GM12878 (cell line): Measurements from ENCODE around the gene BAG3. TPM values are rescaled to one million over a fixed set of nuclear protein-coding genes. Genes with fewer than 3 reads are reported as not detected.

Source experiments
- ATAC-seq: fragments of 200-7000 bp; cut with Tn5 transposase; 3 replicates; pipeline ENCODE4 v1.9.1; 2020; ENCODE audit warnings: mild to moderate bottlenecking, moderate library complexity
- BruUV-seq: library from RNA; stranded (reverse); fragments of 400-500 nt; replicated peaks from 2 replicates; lab custom pipeline; 2021; lab: Mats Ljungman, UMichigan
- CTCF ChIA-PET: fragments of 300-600 bp; sonication (Branson Sonifier 250); formaldehyde crosslinking; extraction: SDS; loops from one replicate; lab custom pipeline; 2021; ENCODE audit warnings: inconsistent platforms; lab: Yijun Ruan, JAX
- POLR2A ChIA-PET: fragments of 350-600 bp; formaldehyde crosslinking; extraction: SDS; loops from one replicate; lab custom pipeline; 2021; ENCODE audit warnings: inconsistent platforms; lab: Charles Lee
- RAD21 ChIA-PET: fragments of 300-600 bp; sonication (Branson Sonifier 250); formaldehyde crosslinking; loops from one replicate; lab custom pipeline; 2023; ENCODE audit warnings: antibody characterized with exemption; ENCODE audit not compliant: unreplicated experiment; lab: Charles Lee
- SMC1A ChIA-PET: fragments of 300-600 bp; sonication (Branson Sonifier 250); formaldehyde crosslinking; loops from one replicate; lab custom pipeline; 2023; ENCODE audit not compliant: unreplicated experiment, uncharacterized antibody; lab: Charles Lee
- DNase-seq: peaks from one replicate; pipeline ENCODE4 v3.0.0-alpha.2; 2011; ENCODE audit warnings: low read depth, low spot score
- FAIRE-seq: peaks from 3 replicates; lab custom pipeline; 2011; peaks lifted over from hg19 to GRCh38; lab: Jason Lieb, UNC
- H2AFZ ChIP-seq: 2 replicates; pipeline ENCODE4 v1.6.0; 2011; ENCODE audit warnings: low read depth, low read length, control low read depth; ENCODE audit not compliant: control insufficient read depth
- H3K27ac ChIP-seq: 2 replicates; pipeline ENCODE4 v1.5.1; 2011; ENCODE audit warnings: control low read depth; ENCODE audit not compliant: control insufficient read depth, insufficient read depth
- H3K27me3 ChIP-seq, 2 experiments: replicated peaks in 1 of 2; 2 replicates each; pipeline versions ENCODE4 v1.6.0 to v1.6.1; 2011; ENCODE audit warnings: low read length in 1 of 2; ENCODE audit not compliant: control insufficient read depth in 2 of 2, insufficient read depth in 2 of 2
- H3K36me3 ChIP-seq, 2 experiments: 2 replicates each; pipeline ENCODE4 v1.5.1; 2011; ENCODE audit warnings: low read length in 1 of 2; ENCODE audit not compliant: control insufficient read depth in 2 of 2, insufficient read depth in 2 of 2
- H3K4me1 ChIP-seq: 2 replicates; pipeline ENCODE4 v1.6.1; 2011; ENCODE audit warnings: mild to moderate bottlenecking, low read length, moderate library complexity, mixed read lengths; ENCODE audit not compliant: control insufficient read depth, insufficient read depth
- H3K4me2 ChIP-seq: 2 replicates; pipeline ENCODE4 v1.6.0; 2011; ENCODE audit warnings: control low read depth; ENCODE audit not compliant: control insufficient read depth, insufficient read depth
- H3K4me3 ChIP-seq: fragments of 200-600 bp; sonication (generic); 2 replicates; pipeline ENCODE4 v1.5.1; 2016
- H3K79me2 ChIP-seq: 2 replicates; pipeline ENCODE4 v1.6.0; 2011; ENCODE audit warnings: low read length; ENCODE audit not compliant: control insufficient read depth, insufficient read depth
- H3K9ac ChIP-seq: 2 replicates; pipeline ENCODE4 v1.8.0; 2011; ENCODE audit warnings: low read length, control low read depth, mixed read lengths; ENCODE audit not compliant: control insufficient read depth, insufficient read depth
- H3K9me3 ChIP-seq: replicated peaks from 3 replicates; pipeline ENCODE4 v1.5.1; 2011; ENCODE audit warnings: mild to moderate bottlenecking, low read length; ENCODE audit not compliant: control insufficient read depth, insufficient read depth
- H4K20me1 ChIP-seq: 2 replicates; pipeline ENCODE4 v1.6.0; 2011; ENCODE audit not compliant: control insufficient read depth, insufficient read depth
- CHD4 ChIP-seq: fragments of 200-600 bp; sonication (generic); IDR thresholded peaks from 2 replicates; pipeline ENCODE4 v1.6.1; 2016; ENCODE audit warnings: mild to moderate bottlenecking
- EGR1 ChIP-seq, 2 experiments: IDR thresholded peaks; 1 replicate in 1 of 2; 2 replicates in 1 of 2; pipeline ENCODE4 v1.6.1; 2011 to 2012; ENCODE audit warnings: low read depth in 2 of 2, low read length in 2 of 2, borderline replicate concordance in 1 of 2, mild to moderate bottlenecking in 1 of 2, moderate library complexity in 1 of 2
- HDAC2 ChIP-seq: fragments of 200-600 bp; sonication (generic); IDR thresholded peaks from 2 replicates; pipeline ENCODE4 v1.6.1; 2017
- IKZF1 ChIP-seq: fragments of 450-650 bp; conservative IDR thresholded peaks from 2 replicates; pipeline ENCODE4 v1.6.1; 2017; ENCODE audit warnings: antibody characterized with exemption, mild to moderate bottlenecking
- MEF2A ChIP-seq: IDR thresholded peaks from 2 replicates; pipeline ENCODE4 v1.6.1; 2011; ENCODE audit warnings: low read depth, mild to moderate bottlenecking, low read length, moderate library complexity; ENCODE audit not compliant: insufficient read depth
- MTA2 ChIP-seq: fragments of 450-650 bp; IDR thresholded peaks from 2 replicates; pipeline ENCODE4 v1.6.1; 2016; ENCODE audit warnings: low read depth, mild to moderate bottlenecking, moderate library complexity
- PAX8 ChIP-seq: fragments of 450-650 bp; IDR thresholded peaks from 2 replicates; pipeline ENCODE4 v1.6.1; 2017; ENCODE audit warnings: mild to moderate bottlenecking, moderate library complexity
- PML ChIP-seq: IDR thresholded peaks from 2 replicates; pipeline ENCODE4 v1.6.1; 2012; ENCODE audit warnings: low read length, inconsistent platforms
- SMAD5 ChIP-seq: IDR thresholded peaks from 2 replicates; pipeline ENCODE4 v1.6.1; 2016; ENCODE audit warnings: antibody characterized with exemption, low read depth
- WGBS: methylation state at CpG from one replicate; pipeline ENCODE4 v1.1.6; 2016; ENCODE audit warnings: low lambda C conversion rate; ENCODE audit not compliant: insufficient replicate concordance, insufficient coverage; ENCODE audit errors: missing lambda C conversion rate; 5-methylcytosine and 5-hydroxymethylcytosine counted together
- in situ Hi-C: fragments of 300-500 bp; cut with MboI; formaldehyde crosslinking; loops from 9 replicates; pipeline ENCODE4 v1.14.3; 2018; ENCODE audit warnings: mixed read lengths
- intact Hi-C: fragments of 100-400 bp; cut with micrococcal nuclease; formaldehyde crosslinking; loops from one replicate; pipeline ENCODE4 v1.14.2; 2022; ENCODE audit not compliant: unreplicated experiment
- polyA plus RNA-seq, 11 experiments: library from polyadenylated mRNA; depleted of rRNA in 4 of 11; unstranded in 6 of 11; stranded (reverse) in 5 of 11; fragments of >200 nt; fragmentation: Nextera tagmentation in 4 of 11; fragmentation: Illumina TruSeq in 1 of 11; extraction: Ambion mirVana in 4 of 11; extraction: Trizol in 1 of 11; gene quantifications; 1 replicate in 1 of 11; 2 replicates in 10 of 11; pipeline versions ENCODE4 v1.2.1 to v1.2.3, GENCODE V29; 2011 to 2016; ENCODE audit warnings: inconsistent platforms in 2 of 11, missing spikeins in 2 of 11, low read depth in 1 of 11
- total RNA-seq, 4 experiments: library from RNA; depleted of rRNA in 3 of 4; stranded (reverse); fragments of >200 nt in 3 of 4; fragmentation: Illumina TruSeq in 1 of 4; extraction: Trizol in 1 of 4; gene quantifications; 2 replicates each; pipeline versions ENCODE4 v1.2.1 to v1.2.3, GENCODE V29; 2013 to 2021

Gene BAG3
- total and polyA plus RNA-seq, 10 of the 15 experiments (the other 5 are each of a cell fraction or from before 2014, with no cell fraction given): 0.71 to 14.1 (median 4.3) TPM

- ChIA-PET POLR2A (no interaction called here), SMC1A (interaction anchor here (1.3 to 2.3 kb wide), 2 partner anchors 11 to 22 kb away, joined by 3 to 6 read pairs; no protein-coding TSS in a partner anchor), CTCF (interaction anchor here (0.5 kb wide), 1 partner anchor 370 kb away, joined by 3 read pairs; no protein-coding TSS in a partner anchor), RAD21 (no interaction called here)
- Histone ChIP-seq H3K4me2 (no peak overlapping the region), H2AFZ (no peak overlapping the region), H3K27me3 (no peaks in the 10 kb centered on the region), H3K79me2 (no peaks in the 10 kb centered on the region), H3K36me3 (peaks cover 0 to 22% of the 10 kb centered on the region in 2 experiments; a peak in 2 of 4 replicates), H3K9ac (no peak overlapping the region), H3K9me3 (no peaks in the 10 kb centered on the region), H3K4me1 (no peaks in the 10 kb centered on the region), H3K27ac (no peak overlapping the region), H3K4me3 (no peak overlapping the region), H4K20me1 (no peaks in the 10 kb centered on the region)
- WGBS: 61% methylated on average over 8 of the region's 9 CpGs
- intact Hi-C loops: no loop called here
- DNase-seq (no peak), ATAC-seq (no peak), FAIRE-seq (no peak)
- in situ Hi-C loops: no loop called here
- TF ChIP-seq MEF2A (no peak), HDAC2 (no peak), EGR1 (IDR thresholded peaks at IDR 0.05; ENCODE audit: borderline replicate concordance in 1 of 2, low read depth in 2 of 2, low read length in 2 of 2) (no peak), PAX8 (no peak), SMAD5 (no peak), CHD4 (no peak), MTA2 (no peak), IKZF1 (no peak), PML (no peak)
- BruUV-seq: no TSS peak
Observed at GRCh38 chr10:119675483-119676170, 24.4 kb downstream of the BAG3 start.
